KMS-11 (cell line): Measurements from ENCODE around the gene MAPK14.
"Not testable (repeated sequence)": the region's sequence is repeated elsewhere in the genome, so short reads cannot be mapped to it uniquely, and the experiment has no call there.

Source experiments
- H2AFZ ChIP-seq: fragments of 200-600 bp; sonication (generic); 2 replicates; pipeline ENCODE4 v1.6.1; 2016; ENCODE audit warnings: antibody characterized with exemption, mixed run types, low read depth
- H3K27ac ChIP-seq: fragments of 200-600 bp; sonication (generic); 2 replicates; pipeline ENCODE4 v1.6.1; 2016; ENCODE audit warnings: mild to moderate bottlenecking, mixed run types
- H3K27me3 ChIP-seq: fragments of 200-600 bp; sonication (generic); 2 replicates; pipeline ENCODE4 v1.6.1; 2017; ENCODE audit warnings: mild to moderate bottlenecking, low read depth, mixed run types, moderate library complexity; ENCODE audit not compliant: insufficient read depth
- H3K36me3 ChIP-seq: fragments of 200-600 bp; sonication (generic); 2 replicates; pipeline ENCODE4 v1.6.1; 2017; ENCODE audit warnings: mild to moderate bottlenecking, mixed run types; ENCODE audit not compliant: insufficient read depth
- H3K4me1 ChIP-seq: fragments of 200-600 bp; sonication (generic); 2 replicates; pipeline ENCODE4 v1.6.1; 2016; ENCODE audit warnings: mild to moderate bottlenecking, low read depth, mixed run types; ENCODE audit not compliant: poor library complexity, severe bottlenecking
- H3K4me2 ChIP-seq: fragments of 200-600 bp; sonication (generic); 2 replicates; pipeline ENCODE4 v1.7.0; 2016; ENCODE audit warnings: mild to moderate bottlenecking, mixed run types
- H3K4me3 ChIP-seq: fragments of 200-600 bp; sonication (generic); IDR thresholded peaks from 2 replicates; pipeline ENCODE4 v1.6.1; 2017; ENCODE audit warnings: low read depth, low read length, mixed read lengths; ENCODE audit not compliant: insufficient read depth
- H3K79me2 ChIP-seq: fragments of 200-600 bp; sonication (generic); 2 replicates; pipeline ENCODE4 v1.6.1; 2016; ENCODE audit warnings: low read depth, mixed run types; ENCODE audit not compliant: insufficient read depth
- H3K9ac ChIP-seq: fragments of 200-600 bp; sonication (generic); 2 replicates; pipeline ENCODE4 v1.6.1; 2016; ENCODE audit warnings: mild to moderate bottlenecking, mixed run types
- H4K20me1 ChIP-seq: fragments of 200-600 bp; sonication (generic); 2 replicates; pipeline ENCODE4 v1.6.1; 2016; ENCODE audit warnings: mild to moderate bottlenecking, mixed run types; ENCODE audit not compliant: insufficient read depth
- CTCF ChIP-seq: fragments of 200-600 bp; sonication (generic); conservative IDR thresholded peaks from 2 replicates; pipeline ENCODE4 v1.6.1; 2017; ENCODE audit warnings: low read depth, mild to moderate bottlenecking, antibody characterized with exemption, low read length, moderate library complexity, mixed read lengths

The MAPK14 gene

GRCh38 chr6:36083446-36083845 lies 55.8 kb downstream of the MAPK14 start:
- Histone ChIP-seq H4K20me1 (no peaks in the 10 kb centered on the region), H3K36me3 (peaks cover 15% of the 10 kb centered on the region), H3K9ac (no peak overlapping the region), H3K4me1 (no peaks in the 10 kb centered on the region), H3K27ac (no peak overlapping the region), H3K4me2 (no peak overlapping the region), H3K4me3 (no peak overlapping the region), H3K27me3 (no peaks in the 10 kb centered on the region), H3K79me2 (no peaks in the 10 kb centered on the region), H2AFZ (no peak overlapping the region)
- TF ChIP-seq CTCF, result no peak

- not testable (repeated sequence) for H3K27ac ChIP-seq, H3K36me3 ChIP-seq, H3K4me1 ChIP-seq, H3K27me3 ChIP-seq, H2AFZ ChIP-seq, H4K20me1 ChIP-seq, H3K79me2 ChIP-seq, H3K4me2 ChIP-seq, H3K4me3 ChIP-seq, H3K9ac ChIP-seq
Measured at GRCh38 chr6:36088204-36088603, 60.6 kb downstream of the MAPK14 start.

GRCh38 chr6:36089048-36089447 lies 61.4 kb downstream of the MAPK14 start:
- Histone ChIP-seq H3K27me3 (no peaks in the 10 kb centered on the region), H3K79me2 (no peaks in the 10 kb centered on the region)

GRCh38 chr6:36094238-36094637 lies 66.6 kb downstream of the MAPK14 start:
- H3K79me2 ChIP-seq, result no peaks in the 10 kb centered on the region
- no peaks in the 10 kb centered on the region for H4K20me1 ChIP-seq
- no peaks in the 10 kb centered on the region for H3K27me3 ChIP-seq
- no peak overlapping the region for H3K9ac ChIP-seq
- H3K4me3 ChIP-seq, result no peak overlapping the region
- H3K4me2 ChIP-seq, result no peak overlapping the region
- no peak for TF ChIP-seq CTCF
- H3K27ac ChIP-seq, result no peak overlapping the region
- H2AFZ ChIP-seq, result no peak overlapping the region
- peaks cover 6% of the 10 kb centered on the region for H3K4me1 ChIP-seq
- no peaks in the 10 kb centered on the region for H3K36me3 ChIP-seq

More at GRCh38 chr6:36089048-36089447, 61.4 kb downstream of the MAPK14 start:
- H3K27ac ChIP-seq, result no peak overlapping the region
- no peak overlapping the region for H2AFZ ChIP-seq
- H3K4me1 ChIP-seq, result no peaks in the 10 kb centered on the region
- no peak overlapping the region for H3K4me3 ChIP-seq
- H3K4me2 ChIP-seq, result no peak overlapping the region
- H3K36me3 ChIP-seq, result no peaks in the 10 kb centered on the region; the same call in 1 of the 2 replicates
- TF ChIP-seq CTCF, result no peak
- H3K9ac ChIP-seq, result no peak overlapping the region
- no peaks in the 10 kb centered on the region for H4K20me1 ChIP-seq

GRCh38 chr6:36094753-36095496 lies 67.3 kb downstream of the MAPK14 start:
- H3K9ac ChIP-seq, result no peak overlapping the region
- no peaks in the 10 kb centered on the region for H3K79me2 ChIP-seq
- H3K4me3 ChIP-seq, result no peak overlapping the region
- H3K27ac ChIP-seq, result no peak overlapping the region
- H3K27me3 ChIP-seq, result no peaks in the 10 kb centered on the region
- no peaks in the 10 kb centered on the region for H3K36me3 ChIP-seq
- H2AFZ ChIP-seq, result no peak overlapping the region
- no peaks in the 10 kb centered on the region for H4K20me1 ChIP-seq
- H3K4me1 ChIP-seq, result peaks cover 6% of the 10 kb centered on the region
- peak; percentile 91 for TF ChIP-seq CTCF
- H3K4me2 ChIP-seq, result peak overlapping the region; percentile 36
